Mesothelial cell of epicardium (in vitro differentiated cells): ENCODE results near the gene LYRM9. TPM values are rescaled to one million over a fixed set of nuclear protein-coding genes. Genes with fewer than 3 reads are reported as not detected.

Source experiments
- DNase-seq, 2 experiments: peaks; one replicate each; pipeline ENCODE4 v3.0.0; 2021; ENCODE audit warnings: low spot score in 2 of 2; ENCODE audit not compliant: unreplicated experiment in 2 of 2
- H3K27ac Mint-ChIP-seq: 2 replicates; pipeline ENCODE4 v1.8.0; 2021; ENCODE audit warnings: mixed read lengths
- H3K27me3 Mint-ChIP-seq: 2 replicates; pipeline ENCODE4 v1.8.0; 2021; ENCODE audit warnings: low read depth, mixed read lengths
- H3K36me3 Mint-ChIP-seq: 2 replicates; pipeline ENCODE4 v1.8.0; 2021; ENCODE audit warnings: mixed read lengths
- H3K4me1 Mint-ChIP-seq: 2 replicates; pipeline ENCODE4 v1.8.0; 2021; ENCODE audit warnings: mixed read lengths
- H3K4me3 Mint-ChIP-seq: 2 replicates; pipeline ENCODE4 v1.8.0; 2021; ENCODE audit warnings: mild to moderate bottlenecking, moderate library complexity, mixed read lengths
- H3K9me3 Mint-ChIP-seq: 2 replicates; pipeline ENCODE4 v1.8.0; 2021; ENCODE audit warnings: mixed read lengths
- CTCF ChIP-seq: fragments of 200-600 bp; sonication (generic); IDR thresholded peaks from one replicate; pipeline ENCODE4 v1.5.0; 2021; ENCODE audit warnings: antibody characterized with exemption; ENCODE audit not compliant: unreplicated experiment
- total RNA-seq: library from RNA; stranded (reverse); gene quantifications from 3 replicates; pipeline ENCODE4 v1.2.1, GENCODE V29; 2021

Gene LYRM9
- total RNA-seq, 1 donor from 2014 or later: 26.6 TPM

DNA sequence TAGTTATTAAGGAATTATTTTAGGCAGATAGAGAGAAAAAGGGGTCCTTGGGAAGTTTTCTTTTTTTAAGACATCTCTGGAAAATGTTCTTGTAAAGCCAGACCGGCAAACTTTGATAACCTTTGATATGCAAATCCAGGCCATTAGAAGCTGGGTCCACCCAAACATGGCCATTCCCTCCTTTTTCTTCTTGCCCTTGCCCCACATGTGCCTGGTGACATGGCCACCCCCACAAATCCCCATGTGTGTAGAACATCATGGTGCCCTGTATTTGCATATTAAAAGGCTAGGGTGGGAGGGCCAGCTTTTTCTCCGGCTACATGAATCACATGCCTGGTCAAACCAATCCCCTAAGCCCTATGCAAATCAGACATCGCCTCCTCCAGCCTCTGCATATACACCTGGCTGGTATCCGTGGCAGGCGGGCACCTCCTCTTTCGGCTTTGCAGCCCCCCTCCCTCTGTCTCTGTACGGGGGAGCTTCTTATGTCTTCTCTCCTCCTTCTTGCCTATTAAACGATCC lies 43.9 kb upstream of the LYRM9 start:
- H3K27ac Mint-ChIP-seq: no peak overlapping the region
- no peak for TF ChIP-seq CTCF
- DNase-seq: no peak
- H3K27me3 Mint-ChIP-seq: peaks cover 47% of the 10 kb centered on the region
- peaks cover 9% of the 10 kb centered on the region for H3K9me3 Mint-ChIP-seq
- no peaks in the 10 kb centered on the region for H3K36me3 Mint-ChIP-seq
- no peaks in the 10 kb centered on the region for H3K4me1 Mint-ChIP-seq
- no peak overlapping the region for H3K4me3 Mint-ChIP-seq

GRCh38 chr17:27930000-27930399 lies 36.8 kb upstream of the LYRM9 start:
- peaks cover 12% of the 10 kb centered on the region for H3K27me3 Mint-ChIP-seq
- no peak for TF ChIP-seq CTCF
- H3K36me3 Mint-ChIP-seq: no peaks in the 10 kb centered on the region
- no peak for DNase-seq
- H3K4me1 Mint-ChIP-seq: no peaks in the 10 kb centered on the region
- no peak overlapping the region for H3K4me3 Mint-ChIP-seq
- H3K9me3 Mint-ChIP-seq: peaks cover 9% of the 10 kb centered on the region
- no peak overlapping the region for H3K27ac Mint-ChIP-seq

GRCh38 chr17:27928587-27928986 lies 35.4 kb upstream of the LYRM9 start:
- Mint-ChIP-seq H3K27ac (no peak overlapping the region), H3K36me3 (no peaks in the 10 kb centered on the region), H3K9me3 (peaks cover 4% of the 10 kb centered on the region), H3K27me3 (peaks cover 7% of the 10 kb centered on the region), H3K4me1 (no peaks in the 10 kb centered on the region), H3K4me3 (no peak overlapping the region)
- no peak for TF ChIP-seq CTCF
- no peak for DNase-seq

DNA sequence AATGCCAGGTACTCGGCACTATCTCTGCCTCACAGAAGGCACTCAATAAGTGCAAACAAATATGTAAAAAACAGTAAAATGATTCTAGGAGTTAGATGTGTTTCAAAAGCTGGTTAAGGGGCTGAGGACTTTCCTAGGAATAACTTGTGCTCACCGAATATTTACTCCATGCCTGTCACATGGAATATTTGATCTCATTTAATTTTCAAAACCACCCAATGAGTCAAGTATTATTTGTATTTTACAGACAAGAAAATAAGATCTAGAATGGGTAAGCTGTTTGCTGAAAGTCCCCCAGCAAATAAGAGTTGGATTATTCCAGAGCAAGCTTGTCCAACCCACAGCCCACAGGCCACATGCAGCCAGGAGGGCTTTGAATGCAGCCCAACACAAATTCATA lies 34.6 kb upstream of the LYRM9 start:
- H3K27ac Mint-ChIP-seq: no peak overlapping the region
- no peak overlapping the region for H3K4me3 Mint-ChIP-seq
- no peaks in the 10 kb centered on the region for H3K36me3 Mint-ChIP-seq
- no peaks in the 10 kb centered on the region for H3K4me1 Mint-ChIP-seq
- no peaks in the 10 kb centered on the region for H3K9me3 Mint-ChIP-seq
- no peak for TF ChIP-seq CTCF
- no peak for DNase-seq
- peaks cover 7% of the 10 kb centered on the region for H3K27me3 Mint-ChIP-seq

DNA sequence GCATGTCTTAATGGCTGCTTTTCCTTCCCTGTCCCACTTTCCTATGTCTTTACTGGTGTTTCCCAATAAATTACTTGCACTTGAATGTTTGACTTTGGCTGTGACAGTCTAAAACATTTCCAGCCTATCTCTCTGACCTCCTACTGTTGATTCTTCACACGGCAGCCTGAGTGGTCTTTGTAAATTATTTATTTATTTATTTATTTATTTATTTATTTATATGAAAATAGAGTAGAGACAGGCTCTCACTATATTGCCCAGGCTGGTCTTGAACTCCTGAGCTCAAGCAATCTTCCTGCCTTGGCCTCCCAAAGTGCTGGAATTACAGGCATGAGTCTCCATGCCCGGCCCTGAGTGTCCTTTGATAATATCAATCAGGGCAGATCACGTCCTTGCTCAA lies 28.4 kb upstream of the LYRM9 start:
- no peak overlapping the region for H3K27ac Mint-ChIP-seq
- no peaks in the 10 kb centered on the region for H3K4me1 Mint-ChIP-seq
- peaks cover 7% of the 10 kb centered on the region for H3K27me3 Mint-ChIP-seq
- no peaks in the 10 kb centered on the region for H3K9me3 Mint-ChIP-seq
- DNase-seq: no peak
- no peak overlapping the region for H3K4me3 Mint-ChIP-seq
- TF ChIP-seq CTCF: no peak
- no peaks in the 10 kb centered on the region for H3K36me3 Mint-ChIP-seq

DNA sequence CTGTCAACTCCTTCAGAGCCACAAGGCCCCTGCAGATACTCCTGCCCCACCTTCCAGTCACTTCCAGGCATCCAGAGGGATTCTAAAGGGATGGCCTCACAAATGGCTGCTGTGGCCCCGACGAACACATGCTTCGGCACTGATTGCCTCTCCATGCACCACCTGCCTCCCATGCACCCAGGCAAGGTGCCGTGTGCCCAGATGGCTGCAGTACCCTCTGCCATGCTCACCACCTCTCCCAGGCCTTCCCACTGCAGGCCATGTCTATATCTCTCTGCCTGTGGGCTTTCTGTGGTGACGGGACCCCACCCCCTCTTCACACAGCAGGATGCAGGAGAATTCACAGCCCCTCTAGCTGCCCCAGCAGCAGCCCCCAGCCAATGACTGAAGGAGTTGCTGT lies 27.9 kb upstream of the LYRM9 start:
- Mint-ChIP-seq H3K9me3 (no peaks in the 10 kb centered on the region), H3K27me3 (peaks cover 7% of the 10 kb centered on the region), H3K4me1 (no peaks in the 10 kb centered on the region), H3K4me3 (no peak overlapping the region), H3K27ac (no peak overlapping the region), H3K36me3 (no peaks in the 10 kb centered on the region)
- no peak for TF ChIP-seq CTCF
- DNase-seq: no peak
